NCI-H510A treated with DMSO at 0.1 percent for 48 hours (cell line): ENCODE data around the gene MELTF.
A peak's percentile ranks its signal among the peaks of the same experiment; 100 is the strongest.

Experiments used
- DNase-seq: peaks from one replicate; lab custom pipeline; 2025; lab: John Stamatoyannopoulos, UW

Gene MELTF

DNA sequence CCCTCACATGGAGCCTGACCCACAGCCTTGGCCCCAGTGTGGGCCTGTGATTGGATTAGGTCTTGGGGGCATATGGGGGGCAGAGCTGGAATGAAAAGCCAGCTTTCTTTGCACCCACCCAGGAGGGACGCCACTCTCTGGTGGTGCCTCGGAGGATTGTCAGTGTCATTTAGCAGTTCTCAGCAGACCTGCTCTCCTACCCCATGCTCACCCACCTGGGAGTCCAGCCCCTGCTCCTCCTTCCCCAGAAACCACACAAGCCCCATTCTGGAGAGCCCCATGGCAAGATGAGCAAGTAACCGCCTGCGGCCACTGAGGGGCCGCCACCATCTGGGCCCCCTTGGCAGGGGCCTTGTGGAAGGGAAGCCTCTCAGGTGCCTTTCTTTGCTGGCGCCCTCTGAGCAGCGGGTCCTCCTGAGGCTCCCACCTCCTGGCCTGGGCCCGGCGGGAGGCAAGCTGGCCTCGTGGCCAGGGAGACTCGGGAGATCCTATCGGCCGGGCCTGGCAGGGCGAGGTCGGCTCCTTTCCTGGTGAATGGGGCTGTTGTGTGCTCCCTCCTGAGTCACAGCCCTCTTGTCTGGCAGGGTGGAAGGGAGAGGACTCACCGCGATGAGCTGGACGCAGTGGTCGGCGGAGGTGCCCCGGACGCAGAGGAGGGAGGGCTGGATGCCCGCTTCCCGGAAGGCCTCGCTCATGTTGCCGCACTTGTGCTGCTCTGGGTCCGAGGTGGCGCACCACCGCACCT lies 2.3 kb downstream of the MELTF start:
- no peak for DNase-seq

DNA sequence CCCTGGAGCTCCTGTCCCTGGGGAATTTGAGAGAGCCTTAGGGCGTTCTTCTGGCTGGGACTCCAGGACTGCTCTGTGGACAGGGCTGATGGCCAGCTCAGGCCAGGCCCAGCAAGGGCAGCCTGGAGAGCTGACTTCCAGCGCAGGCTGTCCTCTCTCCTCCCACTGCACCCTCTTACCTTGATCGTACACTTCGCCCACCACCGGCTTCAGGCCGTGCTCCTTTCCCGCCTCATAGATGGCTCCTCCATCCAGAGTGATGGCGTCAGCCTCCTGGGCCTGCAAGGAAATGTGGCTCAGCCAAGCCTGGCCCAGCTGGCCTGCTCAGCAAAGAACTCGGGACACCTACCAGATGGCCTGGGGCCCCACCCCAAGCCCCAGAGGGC lies 3.1 kb downstream of the MELTF start:
- no peak for DNase-seq

DNA sequence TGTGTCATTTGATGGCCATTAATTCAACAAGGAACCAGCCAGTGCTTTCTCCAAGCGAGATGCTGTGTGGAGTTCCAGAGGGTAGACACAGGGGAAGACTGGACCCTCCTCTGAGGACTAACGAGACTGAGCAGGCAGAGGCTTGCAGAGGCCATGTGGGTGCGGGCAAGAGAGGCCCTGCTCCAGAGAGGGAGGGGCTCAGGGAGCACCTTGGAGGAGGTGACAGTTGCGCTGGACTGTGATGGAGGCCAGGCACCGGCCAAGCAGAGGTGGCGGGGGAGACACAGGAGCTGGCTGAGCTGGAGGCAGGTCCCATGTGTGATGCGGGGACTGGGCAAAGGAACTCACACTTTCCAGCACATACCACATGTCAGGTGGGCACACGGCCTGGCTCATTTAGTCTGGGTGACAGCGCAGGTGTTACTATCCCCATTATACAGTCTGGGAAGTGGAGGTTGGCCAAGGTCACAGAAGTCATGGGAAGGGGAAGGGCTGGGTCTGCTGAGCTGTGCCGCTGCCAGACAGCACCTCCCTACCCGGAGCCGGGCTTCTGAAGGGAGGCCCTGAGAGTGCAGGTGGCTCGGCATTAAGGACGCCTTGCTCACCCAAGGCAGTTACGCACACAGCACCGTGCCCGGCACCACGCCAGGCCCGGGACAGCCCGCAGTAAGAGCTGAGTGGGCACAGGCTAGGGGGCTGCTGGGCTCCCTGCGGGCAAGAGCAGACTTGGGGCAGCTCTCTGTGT lies 3.7 kb downstream of the MELTF start:
- no peak for DNase-seq

DNA sequence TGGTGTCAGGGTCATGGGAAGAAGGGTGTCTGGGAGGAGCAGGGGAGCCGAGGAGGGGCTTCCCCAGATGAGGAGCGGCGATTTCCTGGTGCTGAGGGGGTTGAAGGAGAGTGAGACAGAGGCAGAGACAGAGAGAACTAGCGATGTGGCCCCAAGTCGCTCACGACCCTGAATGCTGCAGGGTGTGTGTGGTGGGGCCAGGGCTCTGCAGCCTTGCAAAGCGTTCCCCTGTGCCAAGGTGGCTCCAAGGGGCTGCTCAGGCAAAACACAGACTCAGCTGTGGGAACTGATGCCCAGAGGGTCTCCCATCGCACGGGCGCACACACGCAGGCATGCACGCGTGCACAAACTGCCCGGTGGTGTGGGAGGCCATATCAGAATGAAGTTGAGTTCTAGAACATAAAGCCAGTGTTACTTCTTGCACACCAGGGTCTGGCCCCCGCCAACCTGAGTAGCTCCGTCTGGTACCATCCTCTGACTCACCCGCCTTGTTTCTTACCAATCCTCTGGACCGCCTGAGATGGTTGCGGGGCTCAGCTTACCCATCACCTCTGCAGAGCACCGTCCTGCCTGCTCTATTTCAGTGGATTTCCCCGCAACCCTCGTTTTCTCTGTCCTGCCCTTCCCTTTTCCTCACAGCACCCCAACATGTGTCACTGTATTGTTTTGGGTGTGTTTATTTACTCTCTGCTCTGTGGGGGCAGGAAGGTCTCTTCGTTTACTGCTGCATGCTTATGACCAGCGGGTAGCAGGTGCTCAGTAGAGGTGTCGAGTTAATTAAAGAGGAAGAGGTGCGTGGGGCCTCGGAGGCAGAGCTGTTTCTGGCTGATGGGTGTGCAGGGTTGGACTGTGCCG lies 4.5 kb downstream of the MELTF start:
- DNase-seq, result no peak

DNA sequence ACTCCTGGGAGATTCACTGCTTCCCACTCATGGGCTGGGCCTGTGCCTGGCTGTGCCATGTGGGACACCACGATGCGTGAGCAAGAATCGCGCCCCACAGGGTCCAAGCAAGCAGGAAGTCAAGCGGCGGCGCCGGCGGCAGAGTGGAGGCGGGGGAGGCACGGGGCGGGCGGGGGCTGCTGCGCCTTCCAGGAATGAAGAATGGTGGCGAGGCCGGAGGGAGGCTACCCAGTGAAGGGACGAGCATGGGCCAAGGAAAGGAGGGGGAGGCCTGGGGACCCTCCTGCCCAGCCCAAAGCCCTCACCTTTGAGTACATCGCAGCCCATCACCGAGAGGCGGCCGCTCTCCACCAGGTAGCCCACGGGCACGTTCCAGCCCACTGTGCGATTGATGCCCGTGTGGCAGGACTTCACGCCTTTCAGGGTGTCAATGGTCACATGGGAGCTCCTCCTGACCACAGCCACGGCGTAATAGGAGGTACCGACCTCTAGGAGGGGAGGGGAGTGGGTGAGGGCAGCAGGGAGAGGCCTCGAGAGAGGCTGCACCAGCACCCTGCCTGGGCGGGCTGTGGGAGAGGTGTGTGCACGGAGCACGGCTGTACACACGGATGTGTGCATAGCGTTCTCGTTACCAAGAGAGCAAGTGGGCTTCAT lies 5.5 kb downstream of the MELTF start:
- no peak for DNase-seq

DNA sequence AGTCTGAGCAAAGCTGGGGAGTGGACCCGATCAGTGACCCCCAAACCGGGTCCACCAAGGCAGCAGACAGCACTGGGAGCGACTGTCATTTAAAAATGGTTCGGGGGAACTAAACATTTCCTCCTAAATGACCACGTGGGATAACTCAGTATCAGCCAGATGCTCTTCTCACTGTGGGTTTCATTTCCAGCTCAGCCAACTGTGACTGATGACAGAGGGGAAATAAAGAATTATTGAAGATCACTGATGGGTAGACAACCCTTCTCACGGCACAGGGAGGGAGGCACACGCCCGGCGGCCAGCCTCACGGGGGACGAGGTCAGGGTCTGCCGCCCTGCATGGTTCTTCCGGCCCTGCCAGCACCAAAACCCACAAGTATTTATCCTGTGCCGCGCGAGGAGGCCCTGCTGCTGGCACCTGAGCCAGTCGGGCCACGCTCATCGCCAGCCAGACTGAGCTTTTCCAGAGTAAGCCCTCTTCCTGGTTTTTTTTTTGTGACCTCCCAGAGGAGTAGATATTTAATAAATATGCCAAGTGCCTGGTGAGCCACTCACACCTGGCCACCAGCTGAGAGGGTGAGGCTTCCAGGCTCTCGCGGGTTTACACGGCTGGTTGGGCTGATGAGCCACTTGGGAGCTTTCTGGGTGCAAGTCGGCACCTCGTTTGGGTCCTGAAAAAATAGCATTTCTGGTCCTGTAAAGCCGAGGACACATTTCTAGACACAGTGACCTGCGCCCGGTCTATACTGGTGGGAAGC lies 6.2 kb downstream of the MELTF start:
- DNase-seq, result peak; percentile 82

DNA sequence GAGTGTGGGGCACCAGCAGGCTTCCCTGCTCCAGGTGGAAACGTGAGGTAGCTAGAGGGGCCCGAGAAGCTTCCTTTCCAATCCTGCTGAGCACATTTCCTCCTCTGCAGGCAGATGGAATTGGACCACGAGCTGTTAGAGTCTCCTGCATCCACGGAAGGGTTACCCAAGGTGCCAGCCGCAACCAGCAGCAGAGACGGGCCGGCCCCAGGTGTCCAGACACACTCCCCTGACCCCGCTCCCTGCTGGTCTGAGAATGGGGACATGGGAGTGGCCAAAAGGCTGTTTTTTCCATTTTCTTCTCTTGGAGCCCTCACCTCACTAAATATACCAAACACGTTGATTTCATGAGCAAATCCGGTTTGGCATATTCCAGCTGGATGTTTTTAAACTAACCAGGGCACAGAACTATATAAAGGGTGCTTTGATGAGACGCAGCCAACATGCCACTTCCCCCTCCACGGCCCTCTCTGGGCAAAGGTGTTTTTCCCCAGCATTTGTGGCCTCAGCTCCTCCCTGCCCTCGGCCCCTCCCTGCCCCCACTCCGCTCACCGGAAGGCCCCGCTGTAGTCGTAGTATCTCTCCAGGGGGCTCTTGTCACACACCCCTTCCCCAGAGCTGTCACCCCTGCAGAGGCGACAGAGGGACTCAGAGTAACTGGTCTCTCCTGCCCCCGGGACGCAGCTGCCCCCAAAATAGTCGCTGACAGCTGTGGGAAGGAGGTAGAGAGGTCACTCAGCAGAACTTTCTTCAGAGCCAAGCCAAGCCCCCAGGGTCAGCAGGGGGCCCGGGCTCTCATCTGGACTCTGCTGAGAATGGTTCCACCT lies 7.0 kb downstream of the MELTF start:
- DNase-seq, result no peak

DNA sequence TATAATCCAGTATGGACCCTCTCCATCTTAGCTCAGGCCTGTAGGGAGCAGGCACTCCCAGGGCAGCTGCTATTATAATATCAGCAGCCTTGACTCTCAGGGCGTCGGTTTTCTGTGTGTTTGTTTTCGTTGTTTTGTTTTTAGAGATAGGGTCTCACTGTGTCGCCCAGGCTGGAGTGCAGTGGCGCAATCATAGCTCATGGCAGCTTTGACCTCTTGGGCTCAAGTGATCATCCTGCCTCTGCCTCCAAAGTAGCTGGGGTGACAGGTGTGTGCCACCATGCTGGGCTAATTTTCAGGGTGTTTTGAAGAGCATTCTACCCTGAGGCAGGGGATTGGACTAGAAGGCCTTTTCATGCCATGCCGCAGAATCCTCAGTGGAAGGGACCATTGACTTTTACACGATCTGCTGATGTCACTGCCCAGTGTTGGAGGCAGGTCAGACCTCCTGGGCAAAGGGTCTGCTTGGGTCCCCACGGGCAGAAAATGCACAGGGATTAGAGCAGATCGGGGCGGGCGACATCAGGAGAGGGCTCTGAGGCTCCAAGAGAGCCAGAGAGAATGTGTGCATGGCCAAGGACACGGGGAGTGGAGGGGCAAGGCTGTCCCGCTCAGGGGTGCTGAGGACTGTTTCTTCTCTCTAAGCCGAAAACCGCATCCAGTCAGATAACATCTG lies 7.8 kb downstream of the MELTF start:
- DNase-seq, result no peak

DNA sequence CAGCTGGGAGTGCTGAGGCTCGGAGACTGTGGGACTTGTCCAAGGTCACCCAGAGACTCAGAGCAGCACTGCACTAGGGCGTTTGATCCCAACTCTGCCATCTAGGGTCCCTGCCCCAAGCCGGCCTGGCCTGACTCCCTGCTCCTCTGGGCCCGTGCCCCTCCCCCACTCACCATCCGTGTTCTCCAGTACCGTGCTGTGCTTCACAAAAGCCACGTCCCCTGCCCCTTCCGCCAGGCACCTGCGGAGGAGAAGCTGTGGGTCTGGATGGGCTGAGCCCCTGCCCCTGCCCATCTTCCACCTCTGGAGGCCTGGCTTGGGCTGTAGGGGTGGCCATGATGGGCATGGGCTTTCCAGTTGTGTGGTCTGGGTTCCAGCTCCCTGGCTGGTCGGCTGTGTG lies 8.4 kb downstream of the MELTF start:
- DNase-seq, result no peak

DNA sequence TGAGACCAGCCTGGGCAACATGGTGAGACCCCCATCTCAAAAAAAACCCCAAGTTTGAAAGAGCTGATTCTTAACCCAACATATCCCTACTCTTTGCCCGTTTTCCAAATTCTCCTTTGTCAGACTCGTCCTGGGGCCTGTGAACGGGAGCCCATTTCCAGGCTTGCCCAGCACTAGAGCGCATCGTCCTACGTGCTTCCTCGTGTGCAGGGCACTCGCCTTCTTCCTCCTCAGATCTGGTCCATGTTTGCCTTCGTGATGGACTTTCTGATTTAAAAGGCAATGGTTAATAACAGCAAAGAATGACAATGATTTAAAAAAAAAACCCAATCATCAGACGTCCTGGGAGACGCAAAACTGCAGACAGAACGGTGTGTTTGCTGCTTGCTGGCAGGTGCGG lies 10.1 kb downstream of the MELTF start:
- DNase-seq, result no peak

DNA sequence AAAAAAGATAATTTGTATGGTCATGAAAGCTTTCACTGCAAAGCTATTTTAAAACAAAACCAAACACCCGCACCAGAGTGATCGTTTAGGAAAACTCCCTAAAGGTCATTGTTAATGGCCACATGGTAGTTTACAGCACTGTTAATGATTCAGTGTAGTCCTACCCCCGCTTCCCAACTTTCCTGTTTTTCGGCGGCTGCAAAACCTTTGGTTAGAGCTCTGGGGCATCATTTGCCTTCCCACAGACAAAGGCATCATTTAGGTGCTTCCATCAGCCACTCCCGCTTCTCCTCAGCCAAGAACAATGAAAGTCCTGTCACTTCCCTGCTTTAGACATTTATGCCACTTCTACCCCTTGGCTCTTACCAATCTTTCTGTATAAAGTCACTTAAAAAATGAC lies 10.6 kb downstream of the MELTF start:
- no peak for DNase-seq

DNA sequence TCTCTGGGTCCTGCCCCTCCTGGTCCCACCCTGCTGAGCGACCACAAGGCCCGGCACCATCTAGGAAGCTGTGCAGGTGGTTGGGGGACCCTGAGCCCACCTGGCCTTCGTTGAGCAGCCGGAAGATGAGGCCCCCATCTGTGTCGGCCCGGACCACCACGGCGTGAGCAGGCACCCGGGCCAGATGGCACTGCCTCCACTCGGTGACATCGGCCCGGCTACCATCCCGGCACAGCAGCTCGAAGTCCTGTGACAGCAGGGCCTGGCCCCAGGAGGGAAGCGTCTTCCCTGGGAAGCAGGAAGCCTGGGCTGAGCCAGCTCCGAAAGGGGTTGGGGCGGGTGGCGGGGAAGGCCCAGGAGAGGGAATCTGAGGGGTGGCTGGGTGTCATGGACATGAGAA lies 12.6 kb downstream of the MELTF start:
- DNase-seq, result no peak

DNA sequence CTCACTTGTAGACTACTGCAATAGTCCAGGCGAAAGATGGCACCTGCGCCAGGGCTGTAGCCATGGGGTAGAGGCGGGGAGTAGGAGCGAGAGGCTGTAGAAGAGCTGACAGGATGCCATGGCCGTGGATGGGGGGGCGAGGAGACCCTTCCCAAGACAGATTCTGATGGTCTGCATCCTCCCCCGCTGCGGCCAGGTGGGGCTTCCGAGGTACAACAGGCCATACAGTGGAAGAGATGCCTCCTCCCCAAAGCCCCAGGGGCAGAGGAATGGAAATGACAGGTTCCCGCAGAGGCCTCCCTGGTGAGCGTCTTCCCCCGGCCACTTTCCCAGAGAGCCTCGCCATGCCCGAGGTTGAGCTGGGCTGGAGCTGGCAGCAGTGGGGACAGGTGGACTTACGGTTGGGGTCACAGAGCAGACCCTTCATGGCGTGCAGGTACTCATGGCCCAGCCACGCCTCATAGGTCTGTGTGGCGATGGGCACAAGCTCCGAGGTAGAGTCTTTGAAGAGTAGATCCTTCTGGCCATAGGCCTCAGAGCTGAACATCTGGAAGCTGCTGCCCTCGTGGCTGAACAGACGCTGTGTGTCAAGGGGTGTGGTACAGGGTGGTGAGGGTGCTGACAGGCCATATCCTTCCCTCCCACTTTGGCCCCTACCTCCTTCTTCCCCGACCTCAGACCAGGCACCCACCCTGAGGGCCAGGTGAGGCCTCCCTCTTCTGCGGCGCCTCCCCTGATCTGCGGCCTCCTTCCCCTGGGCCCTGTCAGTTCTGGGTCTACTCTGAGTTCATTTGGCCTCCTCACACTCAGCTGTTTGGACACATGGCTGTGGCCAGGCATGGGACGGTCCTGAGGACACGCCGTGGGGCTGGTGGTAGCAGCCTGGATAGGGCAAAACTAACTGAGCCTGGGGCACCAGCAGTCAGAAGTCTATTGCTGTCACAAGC lies 13.6 kb downstream of the MELTF start:
- DNase-seq, result no peak

DNA sequence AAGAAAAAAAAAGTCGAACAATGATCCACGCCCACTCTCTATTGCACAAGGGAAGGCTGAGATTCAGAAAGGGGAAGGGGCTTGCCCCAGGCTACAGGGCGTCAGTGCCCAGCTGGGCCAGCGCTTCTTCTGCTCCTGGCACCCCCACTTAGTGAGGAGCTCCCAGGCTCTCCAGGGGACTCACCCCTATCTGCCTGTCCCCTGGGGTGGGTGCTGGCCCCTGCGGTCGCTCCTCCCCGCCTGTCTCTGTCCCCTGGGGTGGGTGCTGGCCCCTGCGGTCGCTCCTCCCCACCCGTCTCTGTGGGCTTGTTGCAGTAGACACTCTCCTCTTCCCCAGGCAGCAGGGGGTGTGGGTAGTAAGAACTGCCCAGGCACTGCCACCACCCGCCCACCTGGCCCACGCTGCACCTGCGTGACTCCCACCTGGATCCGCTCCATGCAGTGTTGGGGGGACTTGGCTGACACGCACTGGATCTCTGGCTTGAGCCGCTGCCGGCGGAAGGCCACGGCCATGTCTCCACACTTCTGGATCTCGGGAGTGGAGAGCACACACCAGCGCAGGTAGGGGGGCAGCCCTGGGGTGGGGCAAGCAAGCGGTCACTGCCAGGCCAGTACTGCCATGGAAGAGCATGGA lies 14.6 kb downstream of the MELTF start:
- DNase-seq, result no peak

DNA sequence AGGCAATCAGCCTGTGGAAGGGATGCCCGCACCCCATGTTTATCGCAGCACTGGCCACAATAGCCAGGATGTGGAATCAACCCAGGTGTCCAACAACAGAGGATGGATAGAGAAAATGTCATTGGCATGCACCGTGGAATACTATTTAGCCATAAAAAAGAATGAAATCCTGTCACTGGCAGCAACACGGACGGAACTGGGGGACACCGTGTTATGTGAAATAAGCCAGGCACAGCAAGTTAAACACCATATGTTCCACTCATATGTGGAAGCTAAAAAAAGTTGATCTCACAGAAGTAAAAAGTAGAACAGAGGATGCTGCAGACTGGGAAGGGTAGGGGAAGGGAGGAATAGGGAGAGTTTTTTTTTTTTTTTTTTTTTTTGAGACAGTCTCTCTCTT lies 15.6 kb downstream of the MELTF start:
- no peak for DNase-seq

DNA sequence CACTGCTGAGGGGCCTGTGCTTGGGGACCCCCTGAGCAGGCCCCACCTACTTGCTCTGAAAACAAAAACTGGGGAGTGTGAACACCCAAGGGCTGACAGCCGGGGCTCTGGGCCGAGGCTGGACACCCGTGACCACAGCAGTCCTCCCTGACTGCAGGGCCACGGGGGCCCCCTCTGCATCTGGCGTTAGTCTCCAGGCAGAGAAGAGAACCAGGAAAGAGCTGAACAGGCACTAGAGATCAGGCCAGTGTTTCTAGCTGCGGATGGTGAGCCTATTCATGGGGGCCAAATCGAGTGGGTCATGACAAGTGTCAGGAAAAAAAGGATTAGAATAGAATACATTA lies 17.1 kb downstream of the MELTF start:
- DNase-seq, result no peak

DNA sequence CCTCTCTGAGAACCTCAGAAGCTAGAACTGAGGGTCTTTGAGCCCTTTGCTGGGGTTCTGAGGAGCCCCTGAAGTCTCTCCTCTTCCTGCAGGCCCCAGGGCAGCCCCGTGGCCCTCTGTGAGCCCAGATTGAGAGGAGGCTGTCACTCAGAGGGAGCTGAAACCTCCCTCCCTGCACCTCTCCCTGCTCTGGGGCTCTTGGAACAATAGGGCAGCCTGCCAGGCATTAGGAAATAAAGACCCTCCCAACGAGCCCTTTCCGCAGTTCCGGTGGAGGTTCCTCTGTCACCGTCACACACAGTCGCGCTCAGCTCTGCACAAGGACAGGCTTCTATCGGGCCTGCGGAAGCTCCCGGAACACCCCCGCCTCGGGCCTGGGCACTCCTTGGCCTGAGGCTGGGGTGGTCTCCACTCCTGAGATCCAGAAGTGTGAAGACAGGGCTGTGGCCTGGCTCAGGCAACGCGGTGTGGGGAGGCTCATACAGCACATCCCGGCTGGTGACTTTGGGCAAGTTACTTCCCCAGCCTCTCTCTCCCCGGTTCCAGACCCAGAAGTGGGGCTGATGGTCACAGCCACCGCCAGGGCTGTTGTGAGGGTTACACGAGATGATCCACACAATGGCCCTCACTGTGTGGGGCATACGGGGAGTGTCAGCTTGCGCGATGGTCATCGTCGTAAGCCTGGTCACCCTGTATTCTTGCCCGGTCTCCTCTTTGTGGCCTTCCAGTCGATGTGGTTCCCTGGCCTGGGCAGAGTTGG lies 17.7 kb downstream of the MELTF start:
- no peak for DNase-seq
